HG02884 (cell line): ENCODE measurements around the gene EYA2.

Experiments
- ATAC-seq: cut with Tn5 transposase; IDR thresholded peaks from one replicate; pipeline ENCODE4 v1.9.1; 2021; ENCODE audit warnings: mild to moderate bottlenecking, moderate library complexity; ENCODE audit not compliant: unreplicated experiment

Gene EYA2

DNA sequence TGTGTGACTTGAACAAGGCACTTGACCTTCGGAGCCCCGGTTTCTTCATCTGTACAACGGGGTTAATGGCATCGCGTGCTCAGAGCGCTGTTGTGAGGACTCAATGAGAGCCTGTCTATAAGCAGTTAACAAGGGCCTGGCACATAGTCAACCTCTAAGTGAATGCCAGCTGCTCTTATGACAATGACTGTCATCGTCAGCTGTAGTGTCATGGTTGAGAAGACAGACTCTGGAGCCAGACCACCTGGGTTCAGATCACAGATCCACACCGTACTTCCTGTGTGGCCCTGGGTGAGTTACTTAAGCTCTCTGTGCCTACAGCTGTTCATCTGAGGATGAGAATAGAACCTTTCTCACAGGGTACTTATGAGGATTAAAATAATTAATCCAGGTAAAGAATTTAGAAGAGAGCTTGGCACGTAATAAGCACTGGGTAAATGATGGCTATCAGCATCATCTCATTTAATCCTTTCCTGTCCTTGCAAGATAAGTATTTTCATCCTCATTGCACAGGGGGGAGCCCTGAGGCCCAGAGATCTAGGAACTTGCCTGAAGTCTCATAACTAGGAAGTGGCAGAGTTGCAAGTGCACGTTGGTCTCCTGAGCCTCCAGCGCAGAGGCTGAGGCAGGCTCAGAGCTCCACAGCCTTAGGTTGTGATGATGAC lies 105.3 kb downstream of the EYA2 start:
- no peak for ATAC-seq

DNA sequence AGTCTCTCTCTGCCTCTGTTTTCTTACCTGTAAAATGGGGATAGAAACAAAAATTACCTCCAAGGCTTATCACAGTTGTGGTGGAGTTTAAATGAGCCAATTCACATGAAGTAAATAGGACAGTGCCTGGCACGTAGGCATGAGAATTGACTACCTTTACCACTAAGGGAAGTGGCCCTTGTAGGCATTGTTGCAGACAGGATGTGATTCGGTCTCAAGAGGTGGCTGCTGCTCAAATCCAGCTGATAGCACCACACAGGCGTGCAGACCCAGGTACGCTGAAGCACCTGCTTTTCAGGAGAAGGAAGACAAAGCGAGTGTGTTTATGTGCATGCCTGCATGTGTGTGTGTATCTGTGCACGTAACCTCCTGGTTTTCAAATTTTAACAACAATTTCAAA lies 108.6 kb downstream of the EYA2 start:
- no peak for ATAC-seq

- no peak for ATAC-seq
Observed at GRCh38 chr20:47004179-47004578, 109.5 kb downstream of the EYA2 start.

- no peak for ATAC-seq
Observed at GRCh38 chr20:47007826-47008655, 113.4 kb downstream of the EYA2 start.

- ATAC-seq = no peak
Observed at GRCh38 chr20:47008842-47009518, 114.3 kb downstream of the EYA2 start.

DNA sequence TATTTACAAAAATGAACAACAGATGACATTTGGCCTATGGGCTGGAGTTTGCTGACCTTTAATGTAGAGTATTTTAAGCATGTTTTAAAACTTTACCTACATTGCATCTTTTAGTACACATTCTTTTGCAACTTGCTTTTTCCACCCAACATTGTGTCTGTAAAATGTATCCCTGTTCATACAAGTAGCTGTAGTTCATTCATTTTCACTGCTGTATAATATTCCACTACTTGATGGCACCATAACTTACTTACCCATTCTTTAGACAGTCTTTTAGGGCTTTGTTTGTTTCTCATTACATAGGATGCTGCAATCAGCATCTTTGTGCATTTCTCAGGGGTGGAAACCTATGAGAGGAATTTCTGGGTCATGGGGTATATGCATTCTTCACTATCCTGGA lies 115.1 kb downstream of the EYA2 start:
- no peak for ATAC-seq

- no peak for ATAC-seq
Observed at GRCh38 chr20:47011984-47012383, 117.3 kb downstream of the EYA2 start.

- ATAC-seq = no peak
Observed at GRCh38 chr20:47013606-47014005, 119.0 kb downstream of the EYA2 start.

DNA sequence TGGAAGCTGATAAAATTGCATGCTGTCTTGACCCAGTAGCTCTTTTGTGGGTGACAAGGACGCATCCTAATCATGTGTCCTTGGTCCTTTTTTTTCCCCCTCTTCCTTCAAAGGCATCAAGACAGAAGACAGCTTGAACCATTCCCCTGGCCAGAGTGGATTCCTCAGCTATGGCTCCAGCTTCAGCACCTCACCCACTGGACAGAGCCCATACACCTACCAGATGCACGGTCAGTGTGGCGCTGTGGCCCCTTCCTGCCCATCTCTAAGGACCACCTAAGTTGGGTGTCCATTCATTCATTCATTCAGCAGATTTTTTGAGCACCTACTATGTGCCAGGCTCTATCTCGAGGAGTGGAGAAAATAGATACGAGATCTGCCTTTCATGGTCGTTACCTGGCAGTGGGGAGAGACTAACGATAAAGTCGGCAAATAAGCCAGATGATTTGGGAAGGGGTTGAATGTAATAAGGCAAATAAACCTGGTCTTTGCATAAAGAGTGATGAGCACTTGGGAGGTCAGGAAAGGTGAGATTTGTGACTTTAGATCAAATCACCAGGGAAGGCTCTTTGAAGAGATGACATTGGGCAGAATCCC lies 121.5 kb downstream of the EYA2 start:
- ATAC-seq = no peak

- no peak for ATAC-seq
Observed at GRCh38 chr20:47018381-47018780, 123.7 kb downstream of the EYA2 start.

DNA sequence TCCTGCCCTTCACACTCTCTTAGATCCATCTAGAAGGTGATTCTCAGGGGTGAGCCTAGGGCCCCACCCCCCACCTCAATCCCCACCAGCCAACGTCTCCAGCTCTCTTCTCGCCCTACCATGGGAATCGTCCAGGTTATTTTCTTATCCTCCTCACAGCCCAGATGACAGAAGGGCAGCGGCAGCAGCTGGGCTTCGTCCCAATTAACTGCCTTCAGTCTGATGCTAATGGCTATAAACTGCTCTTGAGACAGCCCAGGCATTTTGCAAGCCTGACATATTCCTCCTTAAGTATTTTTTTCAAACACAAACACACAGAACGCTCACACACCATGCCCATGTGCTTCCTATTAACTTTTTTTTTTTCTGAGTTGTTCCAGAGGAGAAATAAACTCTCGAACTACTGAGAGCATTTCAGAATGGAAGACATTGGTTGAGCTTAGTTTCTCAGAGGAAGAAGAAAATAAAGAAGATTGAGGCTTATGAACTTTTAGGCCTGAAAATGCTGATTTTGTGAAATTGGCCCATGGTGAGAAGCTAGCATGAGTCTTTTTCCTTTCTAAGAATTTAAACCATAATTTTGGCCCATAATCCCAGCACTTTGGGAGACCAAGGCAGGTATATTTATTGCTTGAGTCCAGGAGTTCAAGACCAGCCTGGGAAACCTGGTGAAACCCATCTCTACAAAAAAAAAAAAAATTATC lies 124.6 kb downstream of the EYA2 start:
- no peak for ATAC-seq

DNA sequence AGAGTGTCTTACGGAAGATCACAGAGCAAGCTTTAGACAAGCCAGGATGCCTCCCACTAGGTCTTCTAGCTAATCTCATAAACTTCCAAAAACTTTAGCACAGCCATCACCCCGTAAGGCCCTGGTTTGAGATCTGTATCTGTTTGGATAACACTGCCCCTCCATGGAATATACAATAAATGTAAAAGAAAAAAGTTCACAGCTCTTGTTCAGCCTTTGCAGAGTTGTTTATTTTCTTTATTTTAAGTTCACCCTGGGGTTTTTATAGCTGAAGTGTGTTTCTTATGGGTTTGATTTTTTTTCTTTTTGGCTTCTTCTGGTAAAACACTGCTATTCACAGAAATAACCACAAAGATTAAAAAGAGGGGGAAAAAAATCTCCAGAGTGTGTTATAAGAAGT lies 125.6 kb downstream of the EYA2 start:
- no peak for ATAC-seq

GRCh38 chr20:47021850-47022249 lies 127.2 kb downstream of the EYA2 start:
- ATAC-seq = no peak

- no peak for ATAC-seq
Observed at GRCh38 chr20:47024461-47024937, 129.9 kb downstream of the EYA2 start.

GRCh38 chr20:47027042-47027441 lies 132.4 kb downstream of the EYA2 start:
- ATAC-seq = no peak

GRCh38 chr20:47027456-47027855 lies 132.8 kb downstream of the EYA2 start:
- no peak for ATAC-seq

DNA sequence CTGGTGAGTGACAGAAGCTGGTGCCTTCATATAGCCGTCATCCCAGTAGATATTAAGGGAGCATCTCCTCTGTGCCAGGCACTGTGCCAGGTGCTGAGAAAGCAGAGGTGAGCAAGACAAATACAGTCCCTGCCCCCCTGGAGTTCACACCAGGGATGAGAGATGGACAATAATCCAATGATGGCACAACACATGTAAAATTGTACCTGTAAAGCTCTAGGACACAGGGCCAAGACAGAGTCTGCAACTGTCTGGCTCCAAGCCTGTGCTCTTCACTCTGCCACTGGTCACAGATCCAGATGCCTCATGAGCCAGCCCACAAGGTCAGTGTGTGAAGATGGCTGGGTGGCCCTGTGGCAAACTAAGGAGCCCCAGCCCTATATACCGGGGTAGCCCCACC lies 133.8 kb downstream of the EYA2 start:
- ATAC-seq = no peak

DNA sequence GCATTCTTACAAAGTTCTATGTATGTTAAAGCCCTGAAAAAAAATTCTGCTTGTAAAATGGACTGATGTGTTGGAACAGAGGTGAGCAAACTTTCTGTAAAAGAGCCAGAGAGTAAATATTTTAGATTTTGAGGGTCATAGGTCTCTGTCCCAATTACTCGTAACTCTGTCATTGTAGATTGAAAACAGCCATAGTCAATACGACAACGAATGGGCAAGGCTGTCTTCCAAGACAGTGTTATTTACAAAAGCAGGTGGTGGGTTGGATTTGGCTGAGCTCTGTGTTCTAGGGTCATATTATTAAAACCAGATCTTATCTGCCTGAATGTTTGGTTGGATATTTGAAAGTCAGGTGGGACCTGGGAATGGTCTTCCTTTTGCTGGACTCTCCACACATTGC lies 135.2 kb downstream of the EYA2 start:
- no peak for ATAC-seq

GRCh38 chr20:47030271-47030810 lies 135.7 kb downstream of the EYA2 start:
- ATAC-seq = no peak

- ATAC-seq = no peak
Observed at GRCh38 chr20:47031004-47031403, 136.4 kb downstream of the EYA2 start.
